ENCODE measurements around the gene BPHL. TPM values are rescaled to one million over a fixed set of nuclear protein-coding genes. Genes with fewer than 3 reads are reported as not detected.
"Not testable (repeated sequence)": the region's sequence is repeated elsewhere in the genome, so short reads cannot be mapped to it uniquely, and the experiment has no call there.

Gene BPHL
- 11.6 TPM for total RNA-seq
- polyA plus RNA-seq: 16.8 TPM
- long read RNA-seq, donor 1: 0 reads
- long read RNA-seq, donor 2: 0 reads
- long read RNA-seq, donor 3, transcript BPHL-203 (7 exons, 1,928 nt): major isoform, 8 of 8 reads
- long read RNA-seq, donor 3, partial matches to known transcripts: 0 of 8 reads
- long read RNA-seq, donor 3, other reads (novel, unspliced or antisense): 0 of 8 reads
- long read RNA-seq, donor 4, partial matches to known transcripts: 0 of 4 reads
- long read RNA-seq, donor 4, other reads (novel, unspliced or antisense): 0 of 4 reads
- long read RNA-seq, donor 5, transcript BPHL-203 (7 exons, 1,928 nt): major isoform, 12 of 12 reads
- long read RNA-seq, donor 5, partial matches to known transcripts: 0 of 12 reads
- long read RNA-seq, donor 5, other reads (novel, unspliced or antisense): 0 of 12 reads
- long read RNA-seq, donor 6, partial matches to known transcripts: 0 of 4 reads
- long read RNA-seq, donor 6, other reads (novel, unspliced or antisense): 0 of 4 reads
- long read RNA-seq, donor 7, transcript BPHL-203 (7 exons, 1,928 nt): major isoform, 5 of 16 reads
- long read RNA-seq, donor 7, partial matches to known transcripts: 11 of 16 reads
- long read RNA-seq, donor 7, other reads (novel, unspliced or antisense): 0 of 16 reads
- long read RNA-seq, donor 8, partial matches to known transcripts: 0 of 1 reads
- long read RNA-seq, donor 8, other reads (novel, unspliced or antisense): 0 of 1 reads
- long read RNA-seq, donor 9, transcript BPHL-203 (7 exons, 1,928 nt): major isoform, 5 of 5 reads
- long read RNA-seq, donor 9, partial matches to known transcripts: 0 of 5 reads
- long read RNA-seq, donor 9, other reads (novel, unspliced or antisense): 0 of 5 reads
- long read RNA-seq, donor 10, transcript BPHL-203 (7 exons, 1,928 nt): major isoform, 5 of 7 reads
- long read RNA-seq, donor 10, partial matches to known transcripts: 0 of 7 reads
- long read RNA-seq, donor 10, other reads (novel, unspliced or antisense): 0 of 7 reads

DNA sequence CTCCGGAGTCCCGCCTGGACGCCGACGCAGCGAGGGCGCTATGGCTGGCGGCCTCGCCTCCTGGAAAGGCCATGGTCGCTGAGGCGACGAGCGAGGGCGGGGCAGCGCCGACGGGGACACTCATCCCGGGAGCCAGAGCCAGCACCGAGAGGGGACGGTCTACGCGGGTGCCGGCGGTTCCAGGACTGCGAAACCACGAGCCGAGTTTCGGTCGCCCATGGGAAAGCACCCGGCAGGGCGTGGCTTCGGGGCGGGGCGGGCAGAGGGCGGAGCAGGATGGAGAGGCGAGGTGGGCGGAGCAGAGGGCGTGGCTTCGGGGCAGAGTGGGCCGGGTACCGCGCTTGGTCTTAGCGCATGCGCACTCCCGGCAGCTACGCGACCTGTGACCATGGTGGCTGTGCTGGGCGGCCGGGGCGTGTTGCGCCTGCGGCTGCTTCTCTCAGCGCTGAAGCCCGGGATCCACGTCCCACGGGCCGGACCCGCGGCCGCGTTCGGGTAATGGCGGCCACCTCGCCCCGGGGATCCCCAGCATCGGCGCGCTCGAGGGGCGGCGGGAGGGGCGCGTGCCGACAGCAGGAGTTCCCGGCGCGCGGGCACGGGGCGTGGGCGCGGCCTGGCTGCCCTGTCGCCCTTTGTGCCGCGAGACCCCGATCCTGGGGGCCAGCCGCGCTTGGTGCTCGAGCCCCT, at the start of gene BPHL:
TSS of gene BPHL (plus strand) at position 359 of the 687 bp plus-strand sequence. CDS start at position 389, 30 bp downstream.
- Histone ChIP-seq H3K4me1 (ENCODE audit: control insufficient read depth in 2 of 2, insufficient read depth in 2 of 2, low read length in 2 of 2) (peaks cover 7 to 11% of the 10 kb centered on the region in 2 donors), H3K27ac (ENCODE audit: low read depth in 1 of 2, low read length in 1 of 2) (peak within 1 kb of the TSS; percentile 87 to 88), H3K27me3 (ENCODE audit: control insufficient read depth in 2 of 2, insufficient read depth in 1 of 2, low read length in 1 of 2) (peaks cover 0 to 5% of the 10 kb centered on the region in 2 donors), H3K36me3 (ENCODE audit: control insufficient read depth in 2 of 2, insufficient read depth in 2 of 2, low read length in 1 of 2) (peaks cover 15 to 20% of the 10 kb centered on the region in 2 donors), H3K4me3 (ENCODE audit: low read length in 2 of 2) (peak within 1 kb of the TSS; percentile 74 to 97), H3K9me3 (ENCODE audit: control insufficient read depth in 2 of 2, insufficient read depth in 1 of 2, low read length in 1 of 2) (no peaks in the 10 kb centered on the region)
- DNase-seq (ENCODE audit: low read depth in 6 of 9, low spot score in 9 of 9): peak; percentile 85 to 98 (median 94)
- WGBS: under 1% methylated on average over 89 of the region's 89 CpGs

- H3K27me3 ChIP-seq (ENCODE audit: control insufficient read depth in 2 of 2, insufficient read depth in 1 of 2, low read length in 1 of 2): no peaks in the 10 kb centered on the region
- H3K27ac ChIP-seq (ENCODE audit: low read depth in 1 of 2, low read length in 1 of 2): no peak overlapping the region
- H3K9me3 ChIP-seq (ENCODE audit: control insufficient read depth in 2 of 2, insufficient read depth in 1 of 2, low read length in 1 of 2): no peaks in the 10 kb centered on the region
- no peak overlapping the region for H3K4me3 ChIP-seq (ENCODE audit: low read length in 2 of 2)
- no peak for DNase-seq (ENCODE audit: low read depth in 6 of 9, low spot score in 9 of 9)
- WGBS: 100% methylated on average over 2 of the region's 2 CpGs
- peaks cover 2 to 22% of the 10 kb centered on the region in 2 donors for H3K4me1 ChIP-seq (ENCODE audit: control insufficient read depth in 2 of 2, insufficient read depth in 2 of 2, low read length in 2 of 2)
- H3K36me3 ChIP-seq (ENCODE audit: control insufficient read depth in 2 of 2, insufficient read depth in 2 of 2, low read length in 1 of 2): peaks cover 4 to 8% of the 10 kb centered on the region in 2 donors
Measured at GRCh38 chr6:3071568-3071967, 46.9 kb upstream of the BPHL start.

- Histone ChIP-seq H3K4me1 (ENCODE audit: control insufficient read depth in 2 of 2, insufficient read depth in 2 of 2, low read length in 2 of 2) (peaks cover 2 to 18% of the 10 kb centered on the region in 2 donors), H3K9me3 (ENCODE audit: control insufficient read depth in 2 of 2, insufficient read depth in 1 of 2, low read length in 1 of 2) (peaks cover 0 to 3% of the 10 kb centered on the region in 2 donors)
- 99% methylated on average over 7 of the region's 7 CpGs for WGBS
Measured at GRCh38 chr6:3072798-3073197, 45.7 kb upstream of the BPHL start.

DNA sequence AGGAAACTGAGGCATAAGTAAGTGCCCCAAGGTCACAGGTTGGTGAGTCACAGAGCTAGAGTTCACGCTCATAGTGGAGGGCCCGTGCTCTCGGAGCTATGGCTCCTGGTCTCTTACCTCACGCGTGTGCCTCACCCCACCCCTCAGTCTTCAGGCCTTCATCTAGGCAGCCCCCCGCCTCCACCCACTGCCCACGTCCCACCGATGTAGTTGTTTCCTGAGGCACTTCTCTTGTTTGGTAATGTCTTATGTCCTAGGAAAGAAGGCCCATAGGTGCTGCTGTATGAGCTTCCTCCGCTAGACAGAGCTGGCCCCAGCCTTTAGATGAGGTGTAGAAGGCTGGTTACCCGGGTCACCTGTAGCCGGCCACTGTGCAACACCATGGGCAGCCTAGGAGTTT, 45.1 kb upstream of the BPHL start:
- DNase-seq (ENCODE audit: low read depth in 6 of 9, low spot score in 9 of 9): no peak
- H3K27ac ChIP-seq (ENCODE audit: low read depth in 1 of 2, low read length in 1 of 2): no peak overlapping the region
- no peak overlapping the region for H3K4me3 ChIP-seq (ENCODE audit: low read length in 2 of 2)
- H3K9me3 ChIP-seq (ENCODE audit: control insufficient read depth in 2 of 2, insufficient read depth in 1 of 2, low read length in 1 of 2): peaks cover 1 to 4% of the 10 kb centered on the region in 2 donors
- peaks cover 15 to 25% of the 10 kb centered on the region in 2 donors for H3K36me3 ChIP-seq (ENCODE audit: control insufficient read depth in 2 of 2, insufficient read depth in 2 of 2, low read length in 1 of 2)
- H3K27me3 ChIP-seq (ENCODE audit: control insufficient read depth in 2 of 2, insufficient read depth in 1 of 2, low read length in 1 of 2): no peaks in the 10 kb centered on the region
- peaks cover 2 to 15% of the 10 kb centered on the region in 2 donors for H3K4me1 ChIP-seq (ENCODE audit: control insufficient read depth in 2 of 2, insufficient read depth in 2 of 2, low read length in 2 of 2)
- whole genome bisulfite sequencing: 97% methylated on average over 11 of the region's 11 CpGs

More at GRCh38 chr6:3072798-3073197, 45.7 kb upstream of the BPHL start:
- H3K27ac ChIP-seq (ENCODE audit: low read depth in 1 of 2, low read length in 1 of 2): no peak overlapping the region
- H3K4me3 ChIP-seq (ENCODE audit: low read length in 2 of 2): no peak overlapping the region
- DNase-seq (ENCODE audit: low read depth in 6 of 9, low spot score in 9 of 9): no peak
- H3K36me3 ChIP-seq (ENCODE audit: control insufficient read depth in 2 of 2, insufficient read depth in 2 of 2, low read length in 1 of 2): peaks cover 10 to 19% of the 10 kb centered on the region in 2 donors
- H3K27me3 ChIP-seq (ENCODE audit: control insufficient read depth in 2 of 2, insufficient read depth in 1 of 2, low read length in 1 of 2): no peaks in the 10 kb centered on the region

DNA sequence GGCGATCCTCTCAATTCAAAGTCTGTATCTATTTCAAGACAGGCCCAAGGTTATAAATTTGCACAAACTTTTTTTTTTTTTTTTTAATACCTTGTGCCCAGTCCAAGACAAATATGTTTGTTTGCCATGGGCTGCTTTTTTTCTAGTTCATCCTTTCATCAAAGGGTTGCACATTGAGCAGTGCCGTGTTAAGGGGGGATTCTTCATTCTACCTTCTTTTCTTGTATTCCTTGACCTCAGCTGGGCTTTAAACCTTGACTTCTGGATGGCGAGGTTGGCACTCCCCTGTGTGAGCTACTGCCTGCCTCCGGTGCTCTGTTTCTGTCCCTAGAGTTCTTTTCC, 42.8 kb upstream of the BPHL start:
- Histone ChIP-seq H3K27me3 (ENCODE audit: control insufficient read depth in 2 of 2, insufficient read depth in 1 of 2, low read length in 1 of 2) (no peaks in the 10 kb centered on the region), H3K27ac (ENCODE audit: low read depth in 1 of 2, low read length in 1 of 2) (no peak overlapping the region), H3K4me3 (ENCODE audit: low read length in 2 of 2) (no peak overlapping the region), H3K4me1 (ENCODE audit: control insufficient read depth in 2 of 2, insufficient read depth in 2 of 2, low read length in 2 of 2) (peaks cover 0 to 11% of the 10 kb centered on the region in 2 donors), H3K9me3 (ENCODE audit: control insufficient read depth in 2 of 2, insufficient read depth in 1 of 2, low read length in 1 of 2) (peaks cover 1 to 4% of the 10 kb centered on the region in 2 donors), H3K36me3 (ENCODE audit: control insufficient read depth in 2 of 2, insufficient read depth in 2 of 2, low read length in 1 of 2) (peaks cover 23 to 41% of the 10 kb centered on the region in 2 donors)
- 71% methylated on average over 4 of the region's 4 CpGs for WGBS
- no peak for DNase-seq (ENCODE audit: low read depth in 6 of 9, low spot score in 9 of 9)

GRCh38 chr6:3076320-3076719, 42.2 kb upstream of the BPHL start:
- no peak overlapping the region for H3K4me3 ChIP-seq (ENCODE audit: low read length in 2 of 2)
- peaks cover 1 to 4% of the 10 kb centered on the region in 2 donors for H3K9me3 ChIP-seq (ENCODE audit: control insufficient read depth in 2 of 2, insufficient read depth in 1 of 2, low read length in 1 of 2)
- WGBS: 98% methylated on average over 3 of the region's 3 CpGs
- peaks cover 28 to 47% of the 10 kb centered on the region in 2 donors for H3K36me3 ChIP-seq (ENCODE audit: control insufficient read depth in 2 of 2, insufficient read depth in 2 of 2, low read length in 1 of 2)
- peaks cover 0 to 11% of the 10 kb centered on the region in 2 donors for H3K4me1 ChIP-seq (ENCODE audit: control insufficient read depth in 2 of 2, insufficient read depth in 2 of 2, low read length in 2 of 2)
- H3K27me3 ChIP-seq (ENCODE audit: control insufficient read depth in 2 of 2, insufficient read depth in 1 of 2, low read length in 1 of 2): no peaks in the 10 kb centered on the region
- no peak for DNase-seq (ENCODE audit: low read depth in 6 of 9, low spot score in 9 of 9)
- H3K27ac ChIP-seq (ENCODE audit: low read depth in 1 of 2, low read length in 1 of 2): no peak overlapping the region

GRCh38 chr6:3077430-3077829, 41.1 kb upstream of the BPHL start:
- 97% methylated on average over 9 of the region's 9 CpGs for WGBS
- Histone ChIP-seq H3K27ac (ENCODE audit: low read depth in 1 of 2, low read length in 1 of 2) (no peak overlapping the region), H3K27me3 (ENCODE audit: control insufficient read depth in 2 of 2, insufficient read depth in 1 of 2, low read length in 1 of 2) (no peaks in the 10 kb centered on the region), H3K4me1 (ENCODE audit: control insufficient read depth in 2 of 2, insufficient read depth in 2 of 2, low read length in 2 of 2) (peaks cover 0 to 11% of the 10 kb centered on the region in 2 donors), H3K36me3 (ENCODE audit: control insufficient read depth in 2 of 2, insufficient read depth in 2 of 2, low read length in 1 of 2) (peaks cover 37 to 53% of the 10 kb centered on the region in 2 donors), H3K4me3 (ENCODE audit: low read length in 2 of 2) (no peak overlapping the region), H3K9me3 (ENCODE audit: control insufficient read depth in 2 of 2, insufficient read depth in 1 of 2, low read length in 1 of 2) (peaks cover 1 to 4% of the 10 kb centered on the region in 2 donors)
- no peak for DNase-seq (ENCODE audit: low read depth in 6 of 9, low spot score in 9 of 9)

GRCh38 chr6:3078952-3079351, 39.6 kb upstream of the BPHL start:
- not testable (repeated sequence) for H3K27ac ChIP-seq (ENCODE audit: low read depth in 1 of 2, low read length in 1 of 2); H3K9me3 ChIP-seq (ENCODE audit: control insufficient read depth in 2 of 2, insufficient read depth in 1 of 2, low read length in 1 of 2); H3K4me3 ChIP-seq (ENCODE audit: low read length in 2 of 2); H3K27me3 ChIP-seq (ENCODE audit: control insufficient read depth in 2 of 2, insufficient read depth in 1 of 2, low read length in 1 of 2); DNase-seq (ENCODE audit: low read depth in 6 of 9, low spot score in 9 of 9)
- H3K36me3 ChIP-seq (ENCODE audit: control insufficient read depth in 2 of 2, insufficient read depth in 2 of 2, low read length in 1 of 2): peaks cover 47 to 63% of the 10 kb centered on the region in 2 donors
- WGBS: 99% methylated on average over 8 of the region's 8 CpGs
- H3K4me1 ChIP-seq (ENCODE audit: control insufficient read depth in 2 of 2, insufficient read depth in 2 of 2, low read length in 2 of 2): peaks cover 0 to 11% of the 10 kb centered on the region in 2 donors

Data from thymus (tissue), 14 donors.